ENCODE data around the gene ACTBL2.

DNA sequence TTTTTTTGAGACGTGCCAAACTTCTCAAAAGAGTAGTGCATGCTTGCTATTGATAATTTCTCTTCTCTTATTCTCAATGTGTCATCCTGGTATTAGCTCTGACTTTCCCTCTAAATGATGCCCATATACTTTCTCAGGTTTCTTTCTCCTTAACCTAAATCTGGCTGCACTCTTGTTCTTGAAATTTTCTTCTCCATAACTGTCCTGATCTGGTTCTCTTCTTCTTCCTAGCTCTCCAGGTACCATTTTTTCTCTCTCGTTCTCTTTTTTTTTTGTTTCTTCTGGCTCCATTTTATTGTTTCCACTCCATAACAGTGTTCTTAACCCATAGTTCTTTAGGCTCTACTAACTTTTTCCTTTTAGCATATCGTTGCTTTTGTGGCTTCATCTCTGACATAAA is 47.9 kb downstream of the ACTBL2 start:
- no peak for TF ChIP-seq CTCF (IDR thresholded peaks at IDR 0.05)
- TF ChIP-seq POLR2AphosphoS5 (IDR thresholded peaks at IDR 0.05) = no peak
- TF ChIP-seq POLR2A (IDR thresholded peaks at IDR 0.05) = no peak

Data from breast epithelium (tissue), 3 donors.